NCI-H524 (cell line): ENCODE results near the gene MPND.

Experiments used
- DNase-seq, 2 experiments: peaks; one replicate each; lab custom pipeline; 2025; lab: John Stamatoyannopoulos, UW

The MPND gene

DNA sequence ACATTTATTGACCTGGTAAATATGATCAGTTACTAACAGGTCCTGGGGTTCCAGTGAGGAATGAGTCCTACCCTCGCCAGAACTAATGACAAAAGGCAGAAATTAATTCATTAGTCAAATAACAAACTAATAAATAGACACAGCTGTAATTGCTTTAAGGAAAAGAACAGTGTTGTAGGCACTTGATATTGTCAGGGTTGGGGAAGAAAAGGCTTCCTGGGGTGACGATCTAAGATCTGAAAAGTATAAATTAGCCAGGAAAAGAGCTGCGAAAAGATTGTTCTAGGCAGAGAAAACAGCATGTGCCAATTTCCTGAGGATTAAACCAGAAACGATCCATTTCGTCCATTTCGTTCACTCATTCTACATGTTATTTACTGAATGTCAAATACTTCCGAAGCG is 58.4 kb downstream of the MPND start:
- DNase-seq: no peak

DNA sequence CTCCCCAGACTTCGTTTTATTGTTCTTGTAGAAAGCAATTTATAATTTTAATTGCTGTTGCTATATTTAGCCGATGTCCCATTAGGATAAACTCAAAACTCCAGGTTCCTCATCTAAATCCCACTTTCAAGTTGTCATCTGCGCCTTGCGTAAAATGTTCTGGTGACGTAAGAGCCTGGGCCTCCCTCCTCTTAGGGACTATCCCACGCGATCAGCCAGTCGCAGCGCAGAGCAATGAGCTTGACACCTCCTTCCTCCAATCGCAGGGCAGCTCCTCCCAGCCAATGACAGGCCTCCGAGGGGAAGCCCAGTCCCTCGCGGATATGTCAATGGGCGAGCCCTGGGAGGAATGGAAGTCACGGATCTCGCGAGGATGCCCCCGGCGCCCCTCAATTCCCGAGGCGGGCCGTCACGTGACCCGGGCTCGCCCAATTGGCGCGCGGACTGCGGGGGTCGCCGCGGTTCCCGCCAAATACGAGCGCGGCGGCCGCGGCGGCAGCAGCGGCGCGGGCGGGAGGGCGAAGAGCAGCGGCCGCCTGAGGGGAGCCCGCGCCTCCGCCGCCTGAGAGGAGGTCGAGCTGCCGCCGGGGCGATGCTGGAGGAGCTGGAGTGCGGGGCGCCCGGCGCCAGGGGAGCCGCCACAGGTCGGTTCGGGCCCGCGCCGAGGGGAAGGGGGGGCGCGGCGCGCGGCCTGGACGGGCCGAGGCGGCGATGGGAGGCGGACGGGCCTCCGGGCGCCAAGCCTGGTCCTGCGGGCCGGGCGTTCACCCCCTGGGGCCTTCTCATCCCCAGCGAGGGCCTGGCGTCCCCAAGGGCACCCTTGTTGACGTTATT is 59.0 kb downstream of the MPND start, which contains the start of gene CHAF1A:
CHAF1A (plus strand) TSS at position 470 of the 834 bp plus-strand sequence; CDS start at position 593, 123 bp downstream.
- DNase-seq: peak; percentile 100

DNA sequence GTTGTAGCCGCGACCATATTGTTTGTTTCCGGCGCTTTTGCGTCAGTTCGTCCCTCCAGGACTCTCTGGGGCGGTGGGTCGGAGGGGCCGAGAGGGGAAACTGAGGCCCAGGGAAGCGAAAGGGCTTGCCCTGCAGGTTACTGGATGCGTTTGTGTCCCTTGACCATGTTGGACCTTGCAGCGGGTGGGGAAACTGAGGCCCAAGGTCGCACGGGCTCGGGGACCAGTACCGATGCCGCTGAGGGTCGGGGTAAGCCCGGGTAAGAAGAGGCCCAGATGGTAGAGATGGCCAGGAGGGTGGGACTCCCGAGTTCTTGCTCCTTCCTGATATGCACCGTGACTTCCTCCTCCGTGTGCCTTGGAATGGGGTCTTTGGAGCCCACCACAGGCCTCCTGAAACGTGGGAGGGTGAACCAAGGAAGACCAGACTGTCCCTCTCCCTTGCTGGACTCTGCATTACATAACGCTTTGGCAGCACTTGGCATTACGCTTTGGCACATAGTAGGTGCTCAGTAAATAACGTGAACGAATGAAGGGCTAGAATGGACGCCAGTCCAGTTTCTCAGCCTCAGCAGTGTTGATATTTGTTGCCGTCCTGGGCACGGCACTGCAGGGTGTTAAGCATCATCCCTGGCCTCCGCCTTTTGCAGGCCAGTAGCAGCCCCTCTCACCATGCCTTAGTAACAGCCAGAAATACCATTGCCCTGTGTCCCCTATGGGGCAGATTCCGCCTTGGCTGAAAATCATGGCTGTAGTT is 59.8 kb downstream of the MPND start:
- DNase-seq: no peak

DNA sequence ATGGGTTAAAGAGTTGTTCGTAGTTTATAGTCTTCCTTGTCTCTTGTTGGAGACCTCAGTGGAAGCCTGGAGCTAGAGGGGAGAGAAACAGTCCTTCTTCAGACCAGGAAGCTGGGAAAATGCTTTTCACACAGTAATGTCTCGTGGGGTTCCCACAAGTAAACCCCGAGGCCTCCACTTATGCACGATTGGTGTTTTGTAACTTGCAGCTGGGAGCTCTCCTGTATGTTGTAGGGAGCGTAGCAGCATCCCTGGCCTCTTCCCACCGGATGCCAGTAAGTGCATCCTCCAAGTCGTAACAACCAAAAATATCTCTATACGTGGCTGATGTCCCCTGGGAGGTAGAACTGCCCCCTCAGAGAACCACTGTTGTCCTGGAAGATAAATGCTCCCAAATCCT is 62.6 kb downstream of the MPND start:
- DNase-seq: no peak

DNA sequence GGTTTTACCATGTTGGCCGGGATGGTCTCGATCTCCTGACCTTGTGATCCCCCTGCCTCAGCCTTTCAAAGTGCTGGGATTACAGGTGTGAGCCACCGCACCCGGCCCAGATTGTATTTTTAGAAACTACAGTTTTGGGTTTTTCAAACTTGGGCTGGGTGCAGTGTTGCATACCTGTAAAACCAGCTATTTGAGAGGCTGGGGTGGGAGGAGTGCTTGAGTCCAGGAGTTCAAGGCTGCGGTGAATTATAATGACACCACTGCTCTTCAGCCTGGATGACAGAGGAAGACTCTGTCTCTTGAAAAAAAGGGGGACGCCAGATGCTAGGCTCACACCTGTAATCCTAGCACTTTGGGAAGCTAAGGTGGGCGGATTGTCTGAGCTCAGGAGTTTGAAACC is 63.3 kb downstream of the MPND start:
- DNase-seq: no peak

DNA sequence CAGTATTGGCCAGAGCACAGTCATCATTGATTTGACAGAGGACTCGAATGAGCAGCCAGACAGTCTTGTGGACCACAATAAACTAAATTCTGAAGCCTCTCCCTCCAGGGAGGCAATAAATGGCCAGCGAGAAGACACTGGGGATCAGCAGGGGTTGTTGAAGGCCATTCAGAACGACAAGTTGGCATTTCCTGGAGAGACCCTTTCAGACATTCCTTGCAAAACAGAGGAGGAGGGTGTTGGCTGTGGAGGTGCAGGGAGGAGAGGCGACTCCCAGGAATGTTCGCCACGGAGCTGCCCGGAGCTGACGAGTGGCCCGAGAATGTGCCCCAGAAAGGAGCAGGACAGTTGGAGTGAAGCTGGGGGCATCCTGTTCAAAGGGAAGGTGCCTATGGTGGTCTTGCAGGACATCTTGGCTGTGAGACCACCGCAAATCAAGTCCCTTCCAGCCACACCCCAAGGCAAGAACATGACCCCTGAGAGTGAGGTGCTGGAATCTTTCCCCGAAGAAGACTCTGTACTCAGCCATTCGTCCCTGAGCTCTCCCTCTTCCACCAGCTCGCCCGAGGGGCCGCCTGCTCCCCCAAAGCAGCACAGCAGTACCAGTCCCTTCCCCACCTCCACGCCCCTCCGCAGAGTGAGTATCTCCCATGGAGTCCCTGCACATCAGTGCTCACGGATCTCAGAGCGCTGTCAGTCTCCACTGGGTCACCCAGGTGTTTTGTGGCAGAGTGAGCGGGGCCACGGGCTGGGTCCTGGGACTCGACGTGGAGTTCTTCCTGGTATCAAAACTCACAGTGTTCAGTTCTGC is 66.0 kb downstream of the MPND start:
- DNase-seq: no peak
